ENCODE data around the gene NDE1.
"Not testable (repeated sequence)": the region's sequence is repeated elsewhere in the genome, so short reads cannot be mapped to it uniquely, and the experiment has no call there.

Gene NDE1

GRCh38 chr16:15653227-15653626 is 3.2 kb downstream of the NDE1 start:
- no peak for DNase-seq

- no peak for DNase-seq
Measured at GRCh38 chr16:15654591-15654990, 4.5 kb downstream of the NDE1 start.

GRCh38 chr16:15655561-15655960 is 5.5 kb downstream of the NDE1 start:
- DNase-seq = not testable (repeated sequence)

GRCh38 chr16:15658149-15658548 is 8.1 kb downstream of the NDE1 start:
- DNase-seq = no peak

- DNase-seq = no peak
Measured at GRCh38 chr16:15658556-15658955, 8.5 kb downstream of the NDE1 start.

- no peak for DNase-seq
Measured at GRCh38 chr16:15660203-15660601, 10.2 kb downstream of the NDE1 start.

- DNase-seq = no peak
Measured at GRCh38 chr16:15665107-15665506, 15.1 kb downstream of the NDE1 start.

GRCh38 chr16:15667091-15667742 is 17.2 kb downstream of the NDE1 start:
- DNase-seq = no peak

- no peak for DNase-seq
Measured at GRCh38 chr16:15671530-15672117, 21.6 kb downstream of the NDE1 start.

GRCh38 chr16:15672127-15672513 is 22.1 kb downstream of the NDE1 start:
- DNase-seq = not testable (repeated sequence)

- peak; percentile 85 for DNase-seq
Measured at GRCh38 chr16:15672514-15673167, 22.6 kb downstream of the NDE1 start.

- no peak for DNase-seq
Measured at GRCh38 chr16:15674571-15674970, 24.5 kb downstream of the NDE1 start.

- DNase-seq = no peak
Measured at GRCh38 chr16:15676506-15676905, 26.5 kb downstream of the NDE1 start.

- DNase-seq = no peak
Measured at GRCh38 chr16:15677447-15677846, 27.4 kb downstream of the NDE1 start.

GRCh38 chr16:15682105-15682570 is 32.1 kb downstream of the NDE1 start:
- peak; percentile 65 for DNase-seq

GRCh38 chr16:15686287-15686686 is 36.2 kb downstream of the NDE1 start:
- no peak for DNase-seq

- DNase-seq = no peak
Measured at GRCh38 chr16:15689290-15689689, 39.2 kb downstream of the NDE1 start.

GRCh38 chr16:15690296-15690695 is 40.3 kb downstream of the NDE1 start:
- DNase-seq = no peak

GRCh38 chr16:15691046-15691445 is 41.0 kb downstream of the NDE1 start:
- no peak for DNase-seq

GRCh38 chr16:15692508-15692907 is 42.5 kb downstream of the NDE1 start:
- DNase-seq = not testable (repeated sequence)

GRCh38 chr16:15694499-15694898 is 44.5 kb downstream of the NDE1 start:
- DNase-seq = no peak

- DNase-seq = no peak
Measured at GRCh38 chr16:15699819-15700218, 49.8 kb downstream of the NDE1 start.

- DNase-seq = no peak
Measured at GRCh38 chr16:15701367-15701766, 51.3 kb downstream of the NDE1 start.
